ENCODE results near the gene CNIH4.
"Not testable (repeated sequence)": the region's sequence is repeated elsewhere in the genome, so short reads cannot be mapped to it uniquely, and the experiment has no call there.

The CNIH4 gene

GRCh38 chr1:224348137-224348536 is 8.5 kb upstream of the CNIH4 start:
- in situ Hi-C loops (cut with MboI; ENCODE audit: low sequenced_read_pairs), result no loop called here

GRCh38 chr1:224349716-224350115 is 7.0 kb upstream of the CNIH4 start:
- in situ Hi-C loops (cut with MboI; ENCODE audit: low sequenced_read_pairs), result not testable (repeated sequence)

DNA sequence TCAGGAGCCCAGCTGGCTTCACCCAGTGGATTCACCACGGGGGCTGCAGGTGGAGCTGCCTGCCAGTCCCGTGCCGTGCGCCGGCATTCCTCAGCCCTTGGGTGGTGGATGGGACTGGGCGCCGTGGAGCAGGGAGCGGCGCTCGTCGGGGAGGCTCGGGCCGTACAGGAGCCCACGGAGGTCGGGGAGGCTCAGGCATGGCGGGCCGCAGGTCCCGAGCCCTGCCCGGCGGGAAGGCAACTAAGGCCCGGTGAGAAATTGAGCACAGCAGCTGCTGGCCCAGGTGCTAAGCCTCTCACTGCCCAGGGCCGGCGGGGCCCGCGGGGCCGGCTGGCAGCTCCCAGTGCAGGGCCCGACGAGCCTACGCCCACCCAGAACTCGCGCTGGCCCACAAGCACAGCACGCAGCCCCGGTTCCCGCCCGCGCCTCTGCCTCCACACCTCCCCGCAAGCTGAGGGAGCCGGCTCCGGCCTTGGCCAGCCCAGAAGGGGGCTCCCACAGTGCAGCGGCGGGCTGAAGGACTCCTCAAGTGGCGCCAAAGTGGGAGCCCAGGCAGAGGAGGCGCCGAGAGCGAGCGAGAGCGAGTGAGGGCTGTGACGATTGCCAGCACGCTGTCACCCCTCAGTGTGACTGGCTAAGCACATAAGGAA is 4.1 kb upstream of the CNIH4 start:
- in situ Hi-C loops (cut with MboI; ENCODE audit: low sequenced_read_pairs), result not testable (repeated sequence)

DNA sequence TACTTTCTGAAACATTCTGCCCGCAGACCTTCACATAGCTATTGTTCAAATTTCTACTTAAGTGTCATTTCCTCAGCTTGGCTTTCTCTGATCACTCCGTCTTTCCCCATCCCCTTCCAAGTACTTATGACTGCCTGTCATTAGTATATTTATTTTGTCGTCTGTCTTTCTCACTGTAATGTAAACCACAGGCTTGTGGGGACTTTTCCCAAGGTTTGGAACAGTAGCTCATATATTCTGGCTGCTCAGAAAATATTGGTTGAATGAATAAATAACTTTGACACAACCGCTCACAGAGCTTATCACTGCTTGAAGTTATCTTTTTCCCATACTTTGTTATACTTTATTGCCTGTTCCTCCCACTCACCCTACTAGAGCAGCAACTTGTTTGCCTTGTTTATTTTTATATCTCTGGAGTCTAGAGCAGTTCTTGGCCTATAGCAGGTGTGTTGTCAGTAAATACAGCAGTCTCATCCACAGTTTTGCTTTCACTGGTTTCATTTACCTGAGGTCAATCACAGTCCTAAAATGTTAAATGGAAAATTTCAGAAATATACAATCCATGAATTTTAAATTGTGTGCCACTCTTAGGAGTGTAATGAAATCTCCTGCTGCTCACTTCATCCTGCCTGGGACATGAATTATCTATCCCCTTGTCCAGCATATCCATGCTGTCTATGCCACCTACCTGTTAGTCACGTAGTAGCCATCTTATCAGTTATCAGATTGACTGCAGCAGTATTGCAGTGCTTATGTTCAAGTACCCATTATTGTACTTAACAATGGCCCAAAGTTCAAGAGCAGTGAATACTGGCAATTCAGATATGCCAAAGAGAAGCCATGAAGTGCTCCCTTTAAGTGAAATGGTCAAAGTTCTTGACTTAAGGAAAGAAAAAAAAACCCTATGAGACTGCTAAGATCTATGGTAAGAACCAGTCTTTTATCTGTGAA is 2.4 kb upstream of the CNIH4 start:
- in situ Hi-C loops (cut with MboI; ENCODE audit: low sequenced_read_pairs), result no loop called here

GRCh38 chr1:224357626-224358124 is 996 bp downstream of the CNIH4 start:
- in situ Hi-C loops (cut with MboI; ENCODE audit: low sequenced_read_pairs), result no loop called here

- in situ Hi-C loops (cut with MboI; ENCODE audit: low sequenced_read_pairs), result no loop called here
Measured at GRCh38 chr1:224358237-224358636, 1.6 kb downstream of the CNIH4 start.

- in situ Hi-C loops (cut with MboI; ENCODE audit: low sequenced_read_pairs), result no loop called here
Measured at GRCh38 chr1:224359207-224359606, 2.5 kb downstream of the CNIH4 start.

- in situ Hi-C loops (cut with MboI; ENCODE audit: low sequenced_read_pairs), result no loop called here
Measured at GRCh38 chr1:224368409-224368808, 11.7 kb downstream of the CNIH4 start.

DNA sequence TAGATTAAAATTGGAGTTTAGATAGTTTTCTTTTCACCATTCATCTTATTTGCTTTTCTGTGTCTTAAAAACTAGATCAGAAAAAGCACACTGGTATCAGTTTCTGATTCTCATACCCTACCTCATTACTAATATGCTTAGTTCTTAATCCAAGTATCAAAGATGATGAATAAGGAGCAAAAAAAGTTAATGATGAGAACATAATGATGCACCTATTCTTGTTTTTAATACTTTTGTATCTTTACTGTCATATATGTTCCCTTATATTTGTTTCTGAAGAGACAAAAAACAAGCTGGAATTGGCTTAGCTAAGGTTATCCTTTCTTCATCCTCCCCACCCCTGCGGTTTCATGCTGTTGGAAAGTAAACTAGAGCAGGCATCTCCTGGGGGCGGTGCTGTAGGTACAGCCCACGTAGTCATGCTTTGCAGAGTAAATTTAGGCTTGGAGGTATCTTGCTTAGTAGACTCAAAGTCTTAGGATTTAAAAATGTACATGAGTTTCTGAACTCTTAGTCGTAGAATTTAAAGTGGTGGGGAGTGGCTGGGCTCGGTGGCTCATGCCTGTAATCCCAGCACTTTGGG is 16.4 kb downstream of the CNIH4 start:
- in situ Hi-C loops (cut with MboI; ENCODE audit: low sequenced_read_pairs), result no loop called here

DNA sequence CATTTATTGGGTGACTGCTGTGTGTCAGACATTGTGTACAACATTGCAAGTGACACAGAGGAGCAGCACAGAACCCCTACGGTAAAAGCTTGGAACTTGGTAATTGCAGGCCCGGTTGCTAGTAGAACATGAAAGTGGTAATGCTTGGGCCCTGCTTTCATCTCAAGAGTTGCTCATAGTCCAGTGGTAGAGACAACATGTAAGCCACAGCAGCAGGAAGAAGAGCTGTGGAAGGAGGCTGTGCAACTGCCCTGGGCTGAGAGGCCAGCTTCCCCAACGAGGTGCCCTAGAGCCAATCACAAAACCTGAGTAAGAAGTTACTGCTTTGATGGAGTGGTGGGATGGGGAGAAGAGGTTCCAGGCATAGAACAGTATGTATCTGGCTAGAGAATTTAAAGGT is 18.4 kb downstream of the CNIH4 start:
- in situ Hi-C loops (cut with MboI; ENCODE audit: low sequenced_read_pairs), result no loop called here

GRCh38 chr1:224377676-224378006 is 21.0 kb downstream of the CNIH4 start:
- in situ Hi-C loops (cut with MboI; ENCODE audit: low sequenced_read_pairs), result no loop called here

- in situ Hi-C loops (cut with MboI; ENCODE audit: low sequenced_read_pairs), result no loop called here
Measured at GRCh38 chr1:224378855-224379631, 22.4 kb downstream of the CNIH4 start.

- in situ Hi-C loops (cut with MboI; ENCODE audit: low sequenced_read_pairs), result no loop called here
Measured at GRCh38 chr1:224380003-224380402, 23.3 kb downstream of the CNIH4 start.

DNA sequence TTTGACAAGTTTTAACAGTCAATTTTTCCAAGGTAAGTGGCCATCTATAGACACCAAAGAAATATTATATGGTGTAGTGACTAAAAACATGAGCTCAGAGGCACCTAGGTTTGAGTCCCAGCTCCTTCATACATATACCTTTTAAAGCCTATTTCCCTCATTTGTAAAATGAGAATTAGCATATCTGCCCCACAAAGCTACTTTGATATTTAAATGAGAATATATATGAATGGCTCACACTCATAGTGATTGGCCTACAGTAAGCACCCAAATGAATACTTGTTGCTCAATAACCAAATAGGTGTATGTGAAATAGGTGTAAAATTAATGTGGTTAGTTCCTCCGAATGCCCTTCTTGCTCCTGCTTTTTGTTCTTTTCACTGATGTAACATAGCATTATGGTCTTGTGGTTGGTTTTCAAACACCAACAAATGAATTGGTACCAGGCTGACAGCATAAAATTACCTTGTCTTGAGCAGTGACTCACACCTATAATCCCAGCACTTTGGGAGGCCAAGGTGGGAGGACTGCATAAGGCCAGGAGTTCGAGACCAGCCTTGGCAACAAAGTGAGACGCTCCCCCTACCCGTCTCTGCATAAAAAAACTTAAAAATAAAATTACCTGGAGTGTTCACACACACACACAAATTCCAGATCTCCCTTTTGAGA is 25.3 kb downstream of the CNIH4 start:
- in situ Hi-C loops (cut with MboI; ENCODE audit: low sequenced_read_pairs), result no loop called here

- in situ Hi-C loops (cut with MboI; ENCODE audit: low sequenced_read_pairs), result no loop called here
Measured at GRCh38 chr1:224383218-224383617, 26.5 kb downstream of the CNIH4 start.

GRCh38 chr1:224387302-224387912 is 30.7 kb downstream of the CNIH4 start:
- in situ Hi-C loops (cut with MboI; ENCODE audit: low sequenced_read_pairs), result no loop called here

DNA sequence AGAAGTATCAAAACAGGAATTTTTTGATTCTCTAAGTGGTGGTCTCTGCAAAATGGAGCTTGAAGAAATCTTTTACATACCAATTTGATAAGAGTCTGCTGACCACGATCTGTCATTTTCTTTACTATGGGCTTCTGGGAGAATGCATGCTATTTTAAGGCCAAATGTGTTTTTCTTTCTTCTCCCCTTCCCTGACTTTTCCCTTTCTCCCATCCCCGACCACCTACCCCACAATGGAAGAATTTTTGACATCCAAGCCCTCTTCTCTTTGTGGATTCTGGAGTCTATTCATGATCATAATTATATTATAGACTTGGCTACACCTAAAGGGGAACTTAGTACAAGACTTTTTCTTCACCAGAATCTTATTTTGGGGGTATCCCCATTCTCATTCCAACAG is 31.3 kb downstream of the CNIH4 start:
- in situ Hi-C loops (cut with MboI; ENCODE audit: low sequenced_read_pairs), result no loop called here

DNA sequence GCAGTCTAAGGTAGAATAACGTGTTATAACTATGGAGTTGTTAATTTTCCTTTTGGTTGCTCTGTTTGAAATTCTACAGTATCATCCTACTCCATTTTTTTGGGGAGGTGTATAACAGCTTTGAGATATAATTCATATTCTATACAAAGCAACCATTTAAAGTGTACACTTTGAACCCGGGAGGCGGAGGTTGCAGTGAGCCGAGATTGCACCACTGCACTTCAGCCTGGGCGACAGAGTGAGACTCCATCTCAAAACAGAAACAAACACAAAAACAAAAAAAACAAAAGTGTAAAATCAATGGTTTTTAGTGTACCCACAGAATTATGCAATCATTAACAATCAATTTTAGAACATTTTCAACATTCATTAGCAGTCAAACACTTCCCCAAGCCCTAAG is 33.8 kb downstream of the CNIH4 start:
- in situ Hi-C loops (cut with MboI; ENCODE audit: low sequenced_read_pairs), result no loop called here

DNA sequence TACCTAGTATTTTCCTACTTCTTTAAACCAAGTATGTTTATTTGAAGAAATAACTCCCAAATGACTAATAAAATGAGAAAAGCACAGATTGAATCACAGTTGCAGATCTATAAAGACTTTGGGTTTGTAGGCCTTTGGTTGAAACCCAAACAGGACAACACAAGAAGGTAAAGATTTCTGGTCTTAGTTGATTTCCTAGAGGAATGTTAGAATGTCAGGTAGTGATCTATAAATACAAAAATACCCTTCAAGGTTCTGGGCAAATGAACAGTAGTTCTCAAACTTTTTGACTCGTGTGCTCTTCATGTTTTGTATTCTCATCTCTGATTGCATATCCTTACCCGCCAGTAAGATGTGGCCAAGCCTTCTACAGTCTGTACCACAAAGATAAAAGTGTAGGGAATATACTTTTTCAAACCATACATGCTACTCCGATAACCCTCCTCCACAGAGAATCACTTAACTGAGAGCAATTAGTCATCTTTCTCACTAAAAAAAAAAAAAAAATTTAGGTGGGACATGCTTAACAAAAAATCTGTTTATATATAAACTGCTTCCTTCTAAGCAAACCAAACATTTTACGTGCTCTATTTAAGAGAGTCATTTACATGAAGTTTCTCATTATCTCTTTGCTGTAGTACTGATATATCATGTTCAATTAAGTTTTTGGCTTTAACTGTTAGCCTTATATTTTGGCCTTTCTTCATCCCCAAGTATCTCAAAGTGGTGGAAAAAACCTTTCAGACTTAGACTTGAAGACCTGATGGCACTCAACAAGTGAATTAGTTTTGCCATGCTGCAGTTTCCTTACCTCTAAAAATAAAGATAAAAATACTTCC is 36.0 kb downstream of the CNIH4 start:
- in situ Hi-C loops (cut with MboI; ENCODE audit: low sequenced_read_pairs), result no loop called here
